Measurements from ENCODE around the gene CNOT11. TPM values are rescaled to one million over a fixed set of nuclear protein-coding genes. Genes with fewer than 3 reads are reported as not detected.

The CNOT11 gene
- total RNA-seq, 1 experiment from 2014 or later, result 57.8 TPM

- TF ChIP-seq TCF7L2 (IDR thresholded peaks at IDR 0.05; ENCODE audit: borderline replicate concordance, extremely low read depth, insufficient read depth, insufficient read length) (no peak), ATF3 (IDR thresholded peaks at IDR 0.05) (no peak), EZH2phosphoT487 (IDR thresholded peaks at IDR 0.05; ENCODE audit: borderline replicate concordance) (no peak)
Observed at GRCh38 chr2:101305035-101305434, 52.3 kb downstream of the CNOT11 start (continued).

DNA sequence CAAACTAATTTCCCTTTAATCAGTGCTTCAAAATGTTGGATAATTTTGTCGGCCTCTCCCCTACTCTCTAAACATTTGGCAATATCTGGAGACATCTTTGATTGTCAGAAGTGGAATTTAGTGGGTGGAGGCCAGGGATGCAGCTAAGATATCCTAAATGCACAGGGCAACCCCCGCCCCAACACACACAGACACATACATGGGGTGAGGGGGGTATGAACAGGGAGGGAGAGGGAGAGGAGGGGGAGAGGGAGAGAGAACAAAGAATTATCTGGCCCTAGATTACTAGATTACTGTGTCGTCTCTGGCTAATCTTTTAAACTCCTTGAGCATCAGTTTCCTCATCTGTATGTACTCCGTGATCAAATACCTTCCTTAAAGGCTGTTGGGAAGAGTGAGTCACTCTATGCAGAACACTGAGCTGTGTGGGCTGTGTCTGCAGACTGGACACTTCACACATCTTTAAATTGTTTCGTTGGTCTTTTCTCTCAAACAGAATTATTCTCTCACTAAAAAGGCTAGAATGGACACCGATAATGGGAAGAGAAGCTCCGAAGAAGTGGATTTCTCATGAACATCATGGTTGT is 52.9 kb downstream of the CNOT11 start:
- H3K27ac ChIP-seq (ENCODE audit: low read depth, low read length), result no peak overlapping the region
- peaks cover 78% of the 10 kb centered on the region for H3K79me2 ChIP-seq (ENCODE audit: insufficient read depth, low read length)
- peaks cover 3% of the 10 kb centered on the region; the same call in 1 of the 2 replicates for H4K20me1 ChIP-seq (ENCODE audit: insufficient read depth)
- no peak overlapping the region for H3K4me3 ChIP-seq (replicated peaks in 1 of 2; ENCODE audit: low read depth in 1 of 2, low read length in 2 of 2)
- H3K9me3 ChIP-seq (ENCODE audit: control insufficient read depth in 1 of 2, insufficient read depth in 1 of 2, low read depth in 1 of 2, low read length in 2 of 2), result no peaks in the 10 kb centered on the region
- no peaks in the 10 kb centered on the region for H3K9me2 ChIP-seq (ENCODE audit: insufficient read depth)
- TF ChIP-seq EZH2phosphoT487 (IDR thresholded peaks at IDR 0.05; ENCODE audit: borderline replicate concordance), result no peak
- TF ChIP-seq ZNF274 (IDR thresholded peaks at IDR 0.05; ENCODE audit: low read depth, low read length), result no peak
- TF ChIP-seq ELF1 (IDR thresholded peaks at IDR 0.05; ENCODE audit: borderline replicate concordance, low read depth), result no peak
- TF ChIP-seq, protein P1, sequence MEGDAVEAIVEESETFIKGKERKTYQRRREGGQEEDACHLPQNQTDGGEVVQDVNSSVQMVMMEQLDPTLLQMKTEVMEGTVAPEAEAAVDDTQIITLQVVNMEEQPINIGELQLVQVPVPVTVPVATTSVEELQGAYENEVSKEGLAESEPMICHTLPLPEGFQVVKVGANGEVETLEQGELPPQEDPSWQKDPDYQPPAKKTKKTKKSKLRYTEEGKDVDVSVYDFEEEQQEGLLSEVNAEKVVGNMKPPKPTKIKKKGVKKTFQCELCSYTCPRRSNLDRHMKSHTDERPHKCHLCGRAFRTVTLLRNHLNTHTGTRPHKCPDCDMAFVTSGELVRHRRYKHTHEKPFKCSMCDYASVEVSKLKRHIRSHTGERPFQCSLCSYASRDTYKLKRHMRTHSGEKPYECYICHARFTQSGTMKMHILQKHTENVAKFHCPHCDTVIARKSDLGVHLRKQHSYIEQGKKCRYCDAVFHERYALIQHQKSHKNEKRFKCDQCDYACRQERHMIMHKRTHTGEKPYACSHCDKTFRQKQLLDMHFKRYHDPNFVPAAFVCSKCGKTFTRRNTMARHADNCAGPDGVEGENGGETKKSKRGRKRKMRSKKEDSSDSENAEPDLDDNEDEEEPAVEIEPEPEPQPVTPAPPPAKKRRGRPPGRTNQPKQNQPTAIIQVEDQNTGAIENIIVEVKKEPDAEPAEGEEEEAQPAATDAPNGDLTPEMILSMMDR (IDR thresholded peaks at IDR 0.05 in 2 of 3, conservative IDR thresholded peaks at IDR 0.05 in 1 of 3; ENCODE audit: borderline replicate concordance in 1 of 3, insufficient read depth in 1 of 3, low read depth in 2 of 3, low read length in 2 of 3), result no peak
- no peak for TF ChIP-seq RAD21 (IDR thresholded peaks at IDR 0.05; ENCODE audit: low read depth)
- no peak for TF ChIP-seq TCF7L2 (IDR thresholded peaks at IDR 0.05; ENCODE audit: borderline replicate concordance, extremely low read depth, insufficient read depth, insufficient read length)
- TF ChIP-seq SRF (IDR thresholded peaks at IDR 0.05; ENCODE audit: low read depth), result no peak
- TF ChIP-seq POLR2AphosphoS5 (IDR thresholded peaks at IDR 0.05; ENCODE audit: low read depth, low read length), result no peak
- TF ChIP-seq ZBTB33 (IDR thresholded peaks at IDR 0.05; ENCODE audit: extremely low read depth, insufficient replicate concordance, low read length), result no peak
- TF ChIP-seq ATF3 (IDR thresholded peaks at IDR 0.05), result no peak
- TF ChIP-seq ZFX (IDR thresholded peaks at IDR 0.05), result no peak
- H3K27me3 ChIP-seq (ENCODE audit: insufficient read depth, low read length), result no peaks in the 10 kb centered on the region
- H2AFZ ChIP-seq (ENCODE audit: low read depth, low read length, poor library complexity, severe bottlenecking), result no peak overlapping the region
- no TSS peak for BruUV-seq (replicated peaks)
- H3K36me3 ChIP-seq (ENCODE audit: control insufficient read depth in 1 of 2, insufficient read depth in 2 of 2, low read length in 2 of 2), result peaks cover 0 to 6% of the 10 kb centered on the region in 2 experiments; a peak in 1 of 4 replicates
- ChIA-PET POLR2A (no interaction called here), RAD21 (ENCODE audit: low non-redundant PET in 1 of 2, low total read pairs in 2 of 2, uncharacterized antibody in 2 of 2, unreplicated experiment in 2 of 2) (no interaction called here), CTCF (no interaction called here)
- ATAC-seq (no peak), DNase-seq (ENCODE audit: low read depth, low spot score) (no peak)
- peaks cover 16 to 37% of the 10 kb centered on the region in 2 experiments for H3K4me1 ChIP-seq (ENCODE audit: control insufficient read depth in 1 of 2, insufficient read depth in 2 of 2, low read length in 2 of 2)
- intact Hi-C loops (cut with micrococcal nuclease), result no loop called here
- no peak overlapping the region for H3K9ac ChIP-seq (ENCODE audit: low read length)
- H3K4me2 ChIP-seq (ENCODE audit: low read length), result no peak overlapping the region

Measured in HCT116 (cell line).